ENCODE results near the gene ONECUT3.

ONECUT3 gene

DNA sequence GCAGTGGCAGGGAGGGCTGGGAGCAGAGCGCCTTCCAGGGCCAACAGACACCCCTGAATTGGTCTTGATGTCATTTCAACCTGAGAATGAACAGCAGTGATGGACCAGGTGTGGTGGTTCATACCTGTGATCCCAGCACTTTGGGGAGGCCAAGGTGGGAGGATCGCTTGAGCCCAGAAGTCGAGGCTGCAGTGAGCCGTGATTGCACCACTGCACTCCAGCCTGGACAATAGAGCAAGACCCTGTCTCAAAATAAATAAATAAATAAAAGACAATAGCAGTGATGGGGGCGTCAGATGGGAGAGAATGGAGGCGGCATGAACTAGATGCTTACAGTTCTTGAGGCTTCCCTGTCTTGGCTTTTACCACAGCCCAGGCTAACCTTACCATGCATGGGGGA is 46.1 kb upstream of the ONECUT3 start:
- Histone ChIP-seq H3K36me3 (ENCODE audit: insufficient read depth, low read length) (no peaks in the 10 kb centered on the region), H3K9ac (ENCODE audit: low read depth, low read length, poor library complexity, severe bottlenecking) (no peak overlapping the region), H3F3A (ENCODE audit: low read depth) (no peaks in the 10 kb centered on the region), H3K4me3 (ENCODE audit: low read length, poor library complexity, severe bottlenecking) (no peak overlapping the region), H3K27me3 (ENCODE audit: insufficient read depth, low read length, poor library complexity, severe bottlenecking) (no peaks in the 10 kb centered on the region), H3K4me2 (ENCODE audit: low read depth, low read length, poor library complexity, severe bottlenecking) (no peak overlapping the region), H3K4me1 (ENCODE audit: insufficient read depth, low read length, poor library complexity, severe bottlenecking) (no peaks in the 10 kb centered on the region), H2AFZ (ENCODE audit: low read length) (no peak overlapping the region), H3K79me2 (ENCODE audit: insufficient read depth, low read length) (no peaks in the 10 kb centered on the region), H3K9me3 (ENCODE audit: insufficient read depth, low read depth, low read length) (no peaks in the 10 kb centered on the region), H4K20me1 (ENCODE audit: insufficient read depth, low read length, poor library complexity, severe bottlenecking) (no peaks in the 10 kb centered on the region), H3K9me2 (replicated peaks; ENCODE audit: low read depth, low read length) (no peaks in the 10 kb centered on the region)
- no peak for TF ChIP-seq CTCF (conservative IDR thresholded peaks at IDR 0.05; ENCODE audit: low read length)
- TF ChIP-seq EZH2phosphoT487 (IDR thresholded peaks at IDR 0.05; ENCODE audit: borderline replicate concordance) = no peak

GRCh38 chr19:1713170-1713569 is 40.1 kb upstream of the ONECUT3 start:
- Histone ChIP-seq H3F3A (ENCODE audit: low read depth) (no peaks in the 10 kb centered on the region), H3K9me3 (ENCODE audit: insufficient read depth, low read depth, low read length) (no peaks in the 10 kb centered on the region), H3K36me3 (ENCODE audit: insufficient read depth, low read length) (no peaks in the 10 kb centered on the region), H3K4me2 (ENCODE audit: low read depth, low read length, poor library complexity, severe bottlenecking) (no peak overlapping the region), H4K20me1 (ENCODE audit: insufficient read depth, low read length, poor library complexity, severe bottlenecking) (no peaks in the 10 kb centered on the region), H3K4me3 (ENCODE audit: low read length, poor library complexity, severe bottlenecking) (no peak overlapping the region), H3K4me1 (ENCODE audit: insufficient read depth, low read length, poor library complexity, severe bottlenecking) (no peaks in the 10 kb centered on the region), H2AFZ (ENCODE audit: low read length) (no peak overlapping the region), H3K27me3 (ENCODE audit: insufficient read depth, low read length, poor library complexity, severe bottlenecking) (no peaks in the 10 kb centered on the region), H3K9me2 (replicated peaks; ENCODE audit: low read depth, low read length) (no peaks in the 10 kb centered on the region), H3K79me2 (ENCODE audit: insufficient read depth, low read length) (no peaks in the 10 kb centered on the region), H3K9ac (ENCODE audit: low read depth, low read length, poor library complexity, severe bottlenecking) (no peak overlapping the region)
- TF ChIP-seq CTCF (conservative IDR thresholded peaks at IDR 0.05; ENCODE audit: low read length) = no peak
- TF ChIP-seq EZH2phosphoT487 (IDR thresholded peaks at IDR 0.05; ENCODE audit: borderline replicate concordance) = no peak

GRCh38 chr19:1715540-1715939 is 37.8 kb upstream of the ONECUT3 start:
- no peak overlapping the region for H2AFZ ChIP-seq (ENCODE audit: low read length)
- no peaks in the 10 kb centered on the region for H4K20me1 ChIP-seq (ENCODE audit: insufficient read depth, low read length, poor library complexity, severe bottlenecking)
- H3K9ac ChIP-seq (ENCODE audit: low read depth, low read length, poor library complexity, severe bottlenecking) = no peak overlapping the region
- no peak overlapping the region for H3K4me2 ChIP-seq (ENCODE audit: low read depth, low read length, poor library complexity, severe bottlenecking)
- H3K79me2 ChIP-seq (ENCODE audit: insufficient read depth, low read length) = no peaks in the 10 kb centered on the region
- H3K36me3 ChIP-seq (ENCODE audit: insufficient read depth, low read length) = no peaks in the 10 kb centered on the region
- no peaks in the 10 kb centered on the region for H3K27me3 ChIP-seq (ENCODE audit: insufficient read depth, low read length, poor library complexity, severe bottlenecking)
- no peaks in the 10 kb centered on the region for H3K4me1 ChIP-seq (ENCODE audit: insufficient read depth, low read length, poor library complexity, severe bottlenecking)
- no peaks in the 10 kb centered on the region for H3K9me2 ChIP-seq (replicated peaks; ENCODE audit: low read depth, low read length)
- TF ChIP-seq CTCF (conservative IDR thresholded peaks at IDR 0.05; ENCODE audit: low read length) = no peak
- TF ChIP-seq EZH2phosphoT487 (IDR thresholded peaks at IDR 0.05; ENCODE audit: borderline replicate concordance) = no peak
- H3K9me3 ChIP-seq (ENCODE audit: insufficient read depth, low read depth, low read length) = no peaks in the 10 kb centered on the region
- no peak overlapping the region for H3K4me3 ChIP-seq (ENCODE audit: low read length, poor library complexity, severe bottlenecking)
- H3F3A ChIP-seq (ENCODE audit: low read depth) = no peaks in the 10 kb centered on the region

All from Loucy (cell line).